GM10847 (cell line): ENCODE results near the gene MAP3K9.

Experiments used
- POLR2A ChIP-seq: IDR thresholded peaks from 2 replicates; pipeline ENCODE4 v1.6.1; 2011; ENCODE audit not compliant: insufficient read length; ENCODE audit errors: extremely low read depth

MAP3K9 gene

DNA sequence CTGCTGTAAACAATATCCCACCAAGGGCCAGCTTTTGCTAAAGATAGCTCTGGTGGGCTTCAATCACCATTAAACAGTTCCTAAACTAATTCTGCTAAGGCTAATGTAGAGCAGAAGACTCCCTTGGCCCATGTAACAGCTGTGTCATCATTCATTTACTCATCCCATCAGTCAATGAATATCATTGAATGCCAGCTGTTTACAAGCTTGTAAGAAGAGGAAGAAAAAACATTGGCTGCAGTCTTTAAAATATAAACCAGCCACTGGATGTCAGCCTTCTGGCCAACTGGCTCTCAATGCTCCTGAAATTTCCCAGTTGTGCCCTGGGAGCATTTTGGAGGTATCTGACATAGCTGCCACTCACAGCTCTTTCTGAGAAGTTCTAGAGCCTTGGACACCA is 18.0 kb upstream of the MAP3K9 start:
- no peak for TF ChIP-seq POLR2A

DNA sequence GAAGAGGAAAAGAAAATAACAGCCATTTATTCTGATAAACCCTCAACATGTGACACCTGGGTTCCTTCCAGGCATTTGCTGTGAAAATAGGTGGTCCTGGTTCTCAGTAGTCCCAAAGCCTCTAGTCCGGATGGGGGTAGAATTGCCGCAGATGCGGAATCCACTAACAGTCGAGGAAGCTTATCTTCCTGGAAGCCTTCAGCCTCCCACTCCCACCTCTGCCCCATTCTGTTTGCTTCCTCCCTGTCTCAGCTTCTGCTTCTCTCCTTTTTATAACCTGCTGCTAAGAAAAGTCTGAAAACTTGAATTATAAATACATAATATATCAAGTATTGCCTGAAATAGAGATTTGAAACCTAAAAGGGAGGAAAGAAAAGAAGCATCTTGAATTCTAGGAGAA is 14.0 kb upstream of the MAP3K9 start:
- TF ChIP-seq POLR2A, result no peak

GRCh38 chr14:70822530-70823185 is 13.3 kb upstream of the MAP3K9 start:
- no peak for TF ChIP-seq POLR2A

DNA sequence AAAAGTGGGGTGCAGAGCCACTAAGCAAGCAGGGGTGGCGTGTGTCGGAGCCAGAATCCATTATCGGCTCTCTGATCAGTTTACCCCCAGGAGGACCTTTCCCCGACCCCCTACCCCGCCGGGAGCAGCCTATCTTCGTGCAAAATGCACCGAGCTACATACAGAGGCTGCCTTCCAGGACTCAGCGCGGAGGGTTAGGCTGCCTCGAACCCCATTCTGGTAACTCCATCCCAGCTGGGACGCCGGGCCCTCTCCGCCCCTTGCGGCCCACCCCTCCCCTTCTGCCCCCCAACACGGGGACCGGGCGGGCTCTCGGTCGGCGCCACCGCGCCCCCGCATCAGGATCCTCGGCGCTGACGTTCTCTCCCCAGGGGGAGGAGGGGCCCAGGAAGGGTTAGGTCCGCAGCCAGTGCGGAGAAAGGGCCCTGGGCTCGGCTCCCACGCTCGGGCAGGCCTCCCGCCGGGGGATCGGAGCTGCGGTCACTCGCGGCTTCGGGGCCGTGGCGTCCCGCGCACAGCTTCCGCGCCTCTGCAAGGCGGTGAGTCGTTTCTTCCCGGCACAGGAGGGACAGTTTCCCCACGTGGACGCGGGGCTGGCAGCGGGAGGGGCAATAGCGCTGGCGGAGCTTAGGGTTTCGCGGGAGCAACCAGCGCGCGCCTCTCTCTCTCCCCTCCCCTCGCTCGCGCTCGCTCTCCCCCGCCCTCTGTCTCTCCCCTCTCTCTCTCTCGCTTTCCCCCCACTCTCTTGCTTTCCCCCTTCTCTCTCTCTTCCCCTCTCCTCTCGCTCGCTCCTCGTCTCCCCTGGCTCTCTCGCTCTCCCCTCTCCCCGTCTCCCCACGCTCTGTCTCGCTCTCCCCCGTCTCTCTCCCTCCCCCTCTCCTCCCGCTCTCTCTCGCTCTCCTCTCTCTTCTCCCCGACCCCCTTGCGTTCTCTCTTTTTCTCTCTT is 12.5 kb upstream of the MAP3K9 start:
- no peak for TF ChIP-seq POLR2A

GRCh38 chr14:70816525-70816924 is 7.2 kb upstream of the MAP3K9 start:
- TF ChIP-seq POLR2A, result no peak

GRCh38 chr14:70814466-70814865 is 5.2 kb upstream of the MAP3K9 start:
- TF ChIP-seq POLR2A, result no peak

- no peak for TF ChIP-seq POLR2A
These were observed 3.0 kb upstream of the MAP3K9 start for GRCh38 chr14:70812124-70812818.

GRCh38 chr14:70811578-70811977 is 2.3 kb upstream of the MAP3K9 start:
- no peak for TF ChIP-seq POLR2A

- no peak for TF ChIP-seq POLR2A
These were observed 1.7 kb upstream of the MAP3K9 start for GRCh38 chr14:70811050-70811449.

GRCh38 chr14:70810621-70811020 is 1.3 kb upstream of the MAP3K9 start:
- TF ChIP-seq POLR2A, result no peak

DNA sequence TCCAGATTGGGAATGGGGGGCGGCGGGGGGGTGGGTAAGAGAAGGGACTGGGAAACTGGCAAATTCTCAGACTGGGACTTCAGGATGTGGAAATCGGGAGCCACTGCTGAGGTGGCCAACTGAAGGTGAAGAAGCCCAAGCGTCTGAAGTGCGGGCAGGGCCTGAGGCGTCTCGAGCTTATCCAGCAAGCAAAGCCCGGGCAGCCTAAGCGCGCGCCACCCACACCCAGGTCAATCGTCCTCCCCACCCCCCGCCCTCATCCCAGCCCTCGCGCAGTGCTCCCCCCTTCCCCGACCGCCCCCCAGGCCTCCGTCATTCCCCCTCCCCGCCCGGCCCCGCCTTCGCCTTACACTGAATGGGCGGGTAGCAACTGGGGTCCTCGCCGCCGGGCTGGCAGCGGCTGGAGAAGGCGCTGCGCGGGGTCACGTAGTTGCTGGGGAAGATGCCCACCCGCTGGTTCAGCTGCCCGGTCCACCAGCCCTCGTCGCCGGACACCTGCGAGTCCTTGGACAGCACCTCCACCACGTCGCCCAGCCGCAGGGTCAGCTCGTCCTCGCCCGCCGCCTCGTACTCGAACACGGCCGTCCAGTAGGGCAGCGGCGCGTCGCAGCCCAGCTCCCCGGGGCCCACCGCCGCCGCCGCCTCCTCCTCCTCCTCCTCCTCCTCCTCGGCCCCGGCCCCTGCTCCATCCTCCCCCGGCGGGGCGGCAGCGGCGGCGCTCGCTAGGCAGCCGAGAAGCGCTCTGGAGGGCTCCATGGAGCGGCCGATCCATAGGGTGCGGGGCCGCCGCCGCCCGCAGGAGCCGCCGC is 693 bp downstream of the MAP3K9 start:
- no peak for TF ChIP-seq POLR2A

GRCh38 chr14:70807898-70808415 is 1.4 kb downstream of the MAP3K9 start:
- TF ChIP-seq POLR2A, result no peak

GRCh38 chr14:70804556-70805162 is 4.7 kb downstream of the MAP3K9 start:
- TF ChIP-seq POLR2A, result no peak
